HG02678 (cell line): Measurements from ENCODE around the gene SLC25A23.
"Not testable (repeated sequence)": the region's sequence is repeated elsewhere in the genome, so short reads cannot be mapped to it uniquely, and the experiment has no call there.

Experiments used
- ATAC-seq: cut with Tn5 transposase; IDR thresholded peaks from one replicate; pipeline ENCODE4 v1.9.1; 2021; ENCODE audit warnings: mild to moderate bottlenecking, moderate library complexity; ENCODE audit not compliant: unreplicated experiment

The SLC25A23 gene

DNA sequence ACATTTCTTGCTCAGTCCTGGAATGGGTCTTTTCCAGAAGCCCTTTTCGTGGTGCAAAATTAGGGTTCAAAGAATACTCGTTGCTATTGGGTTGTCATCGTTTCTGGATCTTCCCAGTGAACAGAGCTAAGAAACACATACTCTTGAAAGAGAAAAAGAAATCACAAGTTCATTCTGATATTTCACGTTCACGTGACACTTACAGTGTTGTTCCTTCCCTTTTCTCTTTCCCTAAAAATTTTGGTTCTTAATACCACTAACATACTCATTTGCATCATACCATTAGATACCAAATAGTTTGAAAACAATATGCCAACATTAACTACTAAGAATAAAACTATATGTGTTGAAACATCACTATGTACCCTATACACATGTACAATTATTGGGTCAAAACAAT, 53.2 kb downstream of the SLC25A23 start:
- no peak for ATAC-seq

- no peak for ATAC-seq
These were observed 56.6 kb downstream of the SLC25A23 start for GRCh38 chr19:6402837-6403608.

DNA sequence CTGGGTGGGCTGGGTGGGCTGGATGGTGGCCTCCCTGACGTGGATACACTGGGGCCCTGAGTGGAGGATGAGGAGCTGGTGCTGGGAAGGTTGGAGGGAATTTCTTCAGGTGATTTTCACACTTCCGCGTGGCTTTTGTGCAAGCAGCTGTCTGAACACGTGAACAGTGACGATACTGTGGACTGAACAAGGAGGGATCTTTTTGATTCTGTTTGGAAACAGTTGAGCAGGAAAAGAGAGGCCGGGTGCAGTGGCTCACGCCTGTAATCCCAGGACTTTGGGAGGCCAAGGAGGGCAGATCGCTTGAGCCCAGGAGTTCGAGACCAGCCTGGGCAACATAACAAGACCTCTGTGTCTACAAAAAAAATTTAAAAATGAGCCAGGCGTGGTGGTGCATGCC, 57.5 kb downstream of the SLC25A23 start:
- no peak for ATAC-seq

DNA sequence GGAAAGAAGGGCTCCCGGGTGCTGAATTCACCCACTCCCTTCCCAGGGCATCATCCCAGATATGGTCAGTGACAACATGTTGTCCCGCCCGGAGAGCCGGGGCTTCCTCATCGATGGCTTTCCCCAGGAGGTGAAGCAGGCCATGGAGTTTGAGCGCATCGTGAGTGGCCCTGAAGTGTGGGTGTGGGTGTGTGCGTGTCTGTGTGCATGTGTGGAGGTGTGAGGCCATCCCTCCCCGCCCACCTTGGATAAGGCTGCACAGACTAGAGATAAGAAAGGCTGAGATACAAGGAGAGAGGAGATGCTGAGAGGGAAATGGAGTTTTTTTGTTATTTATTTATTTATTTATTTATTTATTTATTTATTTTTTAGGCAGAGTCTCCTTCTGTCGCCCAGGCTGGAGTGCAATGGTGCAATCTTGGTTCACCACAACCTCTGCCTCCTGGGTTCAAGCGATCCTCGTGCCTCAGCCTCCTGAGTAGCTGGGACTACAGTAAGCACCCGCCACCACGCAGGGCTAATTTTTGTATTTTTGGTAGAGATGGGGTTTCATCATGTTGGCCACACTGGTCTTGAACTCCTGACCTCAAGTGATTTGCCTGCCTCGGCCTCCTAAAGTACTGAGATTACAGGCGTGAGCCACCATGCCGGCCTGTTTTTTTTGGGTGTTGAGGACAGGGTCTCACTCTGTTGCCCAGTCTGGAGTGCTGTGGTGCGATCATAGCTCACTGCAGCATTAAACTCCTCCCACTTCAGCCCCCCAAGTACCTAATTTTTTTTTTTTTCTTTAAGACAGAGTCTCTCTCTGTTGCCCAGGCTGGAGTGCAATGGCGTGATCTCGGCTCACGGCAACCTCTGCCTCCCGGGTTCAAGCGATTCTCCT, 59.3 kb downstream of the SLC25A23 start:
- ATAC-seq, result not testable (repeated sequence)

DNA sequence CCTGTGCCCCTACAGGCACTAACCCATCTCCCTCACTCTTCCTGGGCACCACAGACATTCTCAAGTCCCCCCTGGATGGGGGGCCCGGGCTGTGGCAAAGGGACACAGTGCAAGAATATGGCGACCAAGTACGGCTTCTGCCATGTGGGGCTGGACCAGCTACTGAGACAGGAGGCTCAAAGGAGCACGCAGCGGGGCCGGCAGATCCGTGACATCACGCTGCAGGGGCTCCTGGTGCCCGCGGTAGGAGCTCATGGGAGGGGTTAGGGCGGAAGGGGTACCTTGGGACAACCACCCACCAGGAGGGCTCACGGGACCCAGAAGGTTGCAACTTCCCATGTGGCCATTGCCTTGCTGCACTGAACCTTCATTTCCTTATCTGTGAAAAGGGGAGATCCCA, 63.3 kb downstream of the SLC25A23 start:
- ATAC-seq, result no peak

DNA sequence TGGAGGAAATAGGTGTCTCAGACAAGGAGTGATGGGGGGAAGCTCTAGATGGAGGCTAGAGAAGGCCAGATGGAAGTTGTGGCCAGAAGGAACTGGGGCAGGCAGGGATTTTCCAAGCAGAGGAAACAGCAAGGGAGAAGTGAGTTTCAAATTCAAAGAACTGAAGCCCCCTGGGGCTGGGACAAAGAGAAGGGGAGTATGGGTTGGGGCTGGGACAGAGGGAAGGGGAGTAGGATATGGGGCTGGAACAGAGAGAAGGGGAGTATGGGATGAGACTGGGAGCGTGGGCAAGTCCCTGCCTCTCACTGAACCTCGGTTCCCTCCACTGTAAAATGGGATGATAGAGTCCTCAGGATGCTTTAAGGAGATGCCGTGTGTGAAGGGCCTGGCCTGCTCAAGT, 64.8 kb downstream of the SLC25A23 start:
- ATAC-seq, result no peak

DNA sequence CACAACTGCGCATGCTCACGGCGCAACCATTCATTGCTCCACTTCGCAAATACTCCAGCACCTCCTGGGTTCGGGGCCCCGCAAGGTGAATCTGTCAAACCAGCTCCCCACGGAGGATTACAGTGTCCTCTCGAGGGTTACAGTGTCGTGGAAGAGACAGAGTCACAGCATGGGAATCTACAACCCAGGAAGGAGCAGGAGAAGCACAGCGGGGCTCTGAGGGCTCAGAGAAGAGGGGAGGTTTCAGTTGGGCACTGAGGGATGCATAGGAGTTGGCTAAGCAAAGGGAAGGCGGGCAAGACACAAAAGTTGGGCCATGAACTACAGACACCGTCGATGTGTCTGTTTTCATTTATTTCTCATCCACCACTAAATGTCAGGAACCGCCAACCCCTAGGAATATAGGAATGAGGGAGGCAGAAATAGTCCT, 65.6 kb downstream of the SLC25A23 start:
- ATAC-seq, result no peak

DNA sequence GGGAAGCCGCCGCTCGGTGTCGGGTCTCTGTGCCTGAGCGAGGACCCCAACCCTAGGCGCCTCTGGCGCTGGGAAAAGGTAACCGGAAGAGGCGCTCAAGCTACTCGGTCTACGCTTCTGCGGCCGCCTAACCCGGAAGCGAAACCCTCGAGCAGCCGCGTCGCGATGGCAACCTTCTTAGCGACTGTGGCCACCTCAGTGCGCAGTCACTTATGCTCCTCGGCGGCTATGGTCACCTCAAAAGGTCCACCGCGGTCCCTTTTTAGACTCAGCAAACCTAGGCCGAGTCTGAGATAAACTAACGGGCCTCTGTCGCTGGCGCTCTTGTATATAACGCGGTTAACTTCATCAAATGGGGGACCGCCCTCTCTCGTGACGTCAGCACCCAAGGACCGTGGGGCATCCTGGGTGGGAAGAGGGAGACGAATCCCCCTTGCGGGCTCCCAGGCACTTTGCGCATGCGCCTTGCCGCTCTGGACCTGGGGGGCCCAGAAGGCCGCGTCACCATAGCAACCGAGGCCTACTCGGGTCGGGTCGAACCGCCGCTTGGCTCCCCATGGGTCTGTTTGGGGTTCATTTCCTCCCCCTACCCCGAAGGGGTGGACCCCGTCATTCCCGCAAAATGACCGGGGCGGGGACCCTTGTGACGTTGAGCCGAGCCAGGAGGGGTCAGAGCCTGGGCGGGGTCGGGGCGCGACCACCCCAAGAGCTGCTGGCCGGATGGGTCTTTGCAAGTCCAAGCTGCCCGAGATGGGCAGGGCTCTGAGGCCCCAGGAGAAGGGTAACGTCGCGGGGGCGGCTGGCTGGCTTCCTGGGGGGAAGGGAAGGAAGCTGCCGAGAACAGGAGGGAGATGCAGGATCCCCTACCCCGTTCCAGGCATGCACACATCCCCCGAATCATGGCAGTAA, 66.3 kb downstream of the SLC25A23 start, which contains the start of gene GTF2F1:
GTF2F1 (minus strand) TSS at position 91 of the 909 bp plus-strand sequence. CDS start 169 bp downstream, outside the sequence.
- peak; percentile 86 for ATAC-seq

- ATAC-seq, result no peak
These were observed 67.1 kb downstream of the SLC25A23 start for GRCh38 chr19:6392221-6393073.
